Measurements from ENCODE around the gene MAIP1.
"Not testable (repeated sequence)": the region's sequence is repeated elsewhere in the genome, so short reads cannot be mapped to it uniquely, and the experiment has no call there.

The MAIP1 gene

DNA sequence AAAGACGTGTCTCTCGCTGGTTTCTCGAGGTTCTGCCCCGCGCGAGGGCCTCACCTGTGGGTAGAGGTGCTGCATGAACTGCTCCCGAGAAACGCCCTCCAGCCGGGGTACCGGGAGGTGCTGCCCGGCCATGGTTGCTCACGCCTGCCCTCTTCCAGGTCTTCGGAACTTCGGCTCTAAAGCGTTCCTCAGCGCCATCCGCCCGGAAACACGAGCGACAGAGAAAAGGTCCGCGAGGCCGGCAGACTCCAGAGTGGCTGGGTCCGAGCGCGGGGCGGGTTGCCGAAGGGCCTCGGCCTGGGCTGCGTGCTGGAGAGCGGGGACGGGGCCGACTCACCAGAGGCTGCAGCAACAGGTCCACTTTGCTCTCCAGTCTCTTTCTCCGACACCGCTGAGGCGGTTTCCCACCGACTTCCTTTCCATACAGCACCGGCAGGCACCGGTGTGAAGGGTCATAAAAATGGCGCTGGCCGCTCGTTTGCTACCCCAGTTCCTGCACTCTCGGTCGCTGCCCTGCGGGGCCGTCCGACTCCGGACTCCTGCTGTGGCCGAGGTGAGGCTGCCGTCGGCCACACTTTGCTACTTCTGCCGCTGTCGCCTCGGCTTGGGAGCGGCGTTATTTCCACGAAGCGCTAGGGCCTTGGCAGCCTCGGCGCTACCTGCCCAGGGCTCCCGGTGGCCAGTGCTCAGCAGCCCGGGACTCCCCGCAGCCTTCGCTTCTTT lies at the start of gene MAIP1, which contains the start of gene TYW5:
Gene MAIP1 (plus strand): TSS at position 244 of the 723 bp plus-strand sequence. CDS start 217 bp downstream, at position 461.
Gene TYW5 (minus strand): TSS at position 153 of the 723 bp plus-strand sequence. CDS start 21 bp downstream, at position 132.
- DNase-seq (ENCODE audit: low spot score), result peak; percentile 79

- no peak for DNase-seq (ENCODE audit: low spot score)
Measured at GRCh38 chr2:199907008-199907714, 48.2 kb upstream of the MAIP1 start.

GRCh38 chr2:199910338-199911051 lies 44.9 kb upstream of the MAIP1 start:
- no peak for DNase-seq (ENCODE audit: low spot score)

DNA sequence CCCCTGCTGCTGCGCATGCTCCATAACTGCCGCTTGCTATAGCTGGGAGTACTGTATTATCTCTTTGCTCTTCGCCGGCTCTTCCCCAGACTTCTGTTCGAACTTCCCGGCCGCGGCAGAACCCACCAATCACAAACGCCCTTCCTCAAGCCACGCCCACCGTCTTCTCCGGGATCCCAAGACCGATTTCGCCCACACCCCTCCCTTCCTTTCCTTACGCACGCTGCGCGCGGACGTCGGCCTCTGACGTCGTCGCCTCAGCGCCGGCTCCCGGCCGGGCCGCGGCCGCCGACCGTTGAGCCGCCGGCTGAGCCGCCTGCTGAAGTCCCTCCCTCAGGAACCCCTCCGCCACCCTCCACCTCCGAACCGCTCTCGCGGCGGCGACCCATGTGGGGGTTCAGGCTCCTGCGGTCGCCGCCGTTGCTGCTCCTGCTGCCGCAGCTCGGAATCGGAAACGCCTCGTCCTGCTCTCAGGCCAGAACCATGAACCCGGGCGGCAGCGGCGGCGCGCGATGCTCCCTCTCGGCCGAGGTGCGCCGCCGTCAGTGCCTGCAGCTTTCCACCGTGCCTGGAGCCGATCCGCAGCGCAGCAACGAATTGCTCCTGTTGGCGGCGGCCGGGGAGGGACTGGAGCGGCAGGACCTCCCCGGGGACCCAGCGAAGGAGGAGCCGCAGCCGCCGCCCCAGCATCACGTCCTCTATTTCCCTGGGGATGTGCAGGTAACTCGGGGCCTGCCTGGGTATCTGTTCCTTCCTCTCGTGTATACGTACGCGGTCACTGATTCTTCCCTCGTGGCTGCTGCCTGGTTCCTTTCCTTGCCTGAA lies 44.1 kb upstream of the MAIP1 start, which contains the start of gene C2orf69:
Gene C2orf69 (plus strand): TSS at position 242 of the 825 bp plus-strand sequence. CDS start 146 bp downstream, at position 388.
- DNase-seq (ENCODE audit: low spot score), result peak; percentile 97

- DNase-seq (ENCODE audit: low spot score), result no peak
Measured at GRCh38 chr2:199911877-199912161, 43.6 kb upstream of the MAIP1 start.

DNA sequence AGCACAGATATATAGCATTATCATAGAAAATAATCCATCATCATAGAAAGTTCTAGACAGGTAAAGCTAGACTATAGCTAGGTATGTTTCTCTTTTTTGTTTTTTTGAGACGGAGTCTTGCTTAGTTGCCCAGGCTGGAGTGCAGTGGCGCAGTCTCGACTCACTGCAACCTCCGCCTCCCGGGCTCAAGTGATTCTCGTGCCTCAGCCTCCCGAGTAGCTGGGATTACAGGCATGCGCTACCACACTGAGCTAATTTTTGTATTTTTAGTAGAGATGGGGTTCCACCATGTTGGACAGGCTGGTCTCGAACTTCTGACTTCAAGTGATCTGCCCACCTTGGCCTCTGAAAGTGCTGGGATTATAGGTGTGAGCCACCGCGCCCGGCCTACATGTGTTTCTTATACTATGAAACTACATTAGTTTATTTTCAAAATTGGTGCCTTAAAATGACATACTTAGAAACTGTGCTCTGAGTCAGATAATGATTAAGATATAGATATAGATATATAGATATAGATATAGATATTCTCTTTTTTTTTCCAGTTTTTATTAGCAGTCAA lies 42.7 kb upstream of the MAIP1 start:
- DNase-seq (ENCODE audit: low spot score), result not testable (repeated sequence)

GRCh38 chr2:199914372-199914958 lies 40.9 kb upstream of the MAIP1 start:
- no peak for DNase-seq (ENCODE audit: low spot score)

GRCh38 chr2:199916980-199917379 lies 38.4 kb upstream of the MAIP1 start:
- DNase-seq (ENCODE audit: low spot score), result no peak

DNA sequence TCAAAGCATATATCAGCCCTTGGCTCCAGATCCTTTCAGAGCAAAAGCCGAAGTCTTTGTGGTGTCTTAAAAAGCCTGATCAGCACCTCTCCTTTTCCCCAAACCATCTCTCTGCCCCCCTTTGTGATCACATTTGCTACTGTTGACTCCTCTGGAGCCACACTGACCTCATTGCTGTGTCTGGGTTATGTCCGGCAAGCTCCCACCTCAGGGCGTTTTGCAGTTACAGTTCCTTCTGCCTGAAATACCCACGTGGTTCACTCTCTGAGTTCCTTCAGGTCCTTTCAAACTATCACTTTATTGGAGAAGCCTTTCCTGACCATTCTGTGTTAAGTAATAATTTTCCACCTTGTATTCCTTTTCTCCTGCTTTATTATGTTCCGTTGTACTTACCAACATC lies 32.5 kb upstream of the MAIP1 start:
- DNase-seq (ENCODE audit: low spot score), result peak; percentile 48

DNA sequence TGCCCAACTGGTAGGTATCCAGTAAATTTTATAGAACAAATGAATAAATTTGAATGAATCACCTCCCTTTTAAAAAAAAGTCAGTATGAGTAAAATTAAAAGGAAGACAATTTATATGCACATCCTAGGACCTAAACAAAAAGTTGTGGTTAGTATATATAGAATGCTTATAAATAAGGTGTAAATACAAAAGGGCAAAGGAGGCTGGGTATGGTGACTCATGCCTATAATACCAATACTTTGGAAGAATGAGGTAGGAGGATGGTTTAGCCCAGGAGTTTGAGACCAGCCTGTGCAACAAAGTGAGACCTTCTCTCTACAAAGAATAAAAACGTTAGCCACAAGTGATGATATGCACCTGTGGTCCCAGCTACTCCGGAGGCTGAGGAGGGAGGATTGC lies 31.5 kb upstream of the MAIP1 start:
- DNase-seq (ENCODE audit: low spot score), result no peak

GRCh38 chr2:199926806-199927205 lies 28.6 kb upstream of the MAIP1 start:
- DNase-seq (ENCODE audit: low spot score), result no peak

GRCh38 chr2:199928226-199928625 lies 27.2 kb upstream of the MAIP1 start:
- no peak for DNase-seq (ENCODE audit: low spot score)

- no peak for DNase-seq (ENCODE audit: low spot score)
Measured at GRCh38 chr2:199928626-199929025, 26.8 kb upstream of the MAIP1 start.

- DNase-seq (ENCODE audit: low spot score), result no peak
Measured at GRCh38 chr2:199929262-199929661, 26.1 kb upstream of the MAIP1 start.

DNA sequence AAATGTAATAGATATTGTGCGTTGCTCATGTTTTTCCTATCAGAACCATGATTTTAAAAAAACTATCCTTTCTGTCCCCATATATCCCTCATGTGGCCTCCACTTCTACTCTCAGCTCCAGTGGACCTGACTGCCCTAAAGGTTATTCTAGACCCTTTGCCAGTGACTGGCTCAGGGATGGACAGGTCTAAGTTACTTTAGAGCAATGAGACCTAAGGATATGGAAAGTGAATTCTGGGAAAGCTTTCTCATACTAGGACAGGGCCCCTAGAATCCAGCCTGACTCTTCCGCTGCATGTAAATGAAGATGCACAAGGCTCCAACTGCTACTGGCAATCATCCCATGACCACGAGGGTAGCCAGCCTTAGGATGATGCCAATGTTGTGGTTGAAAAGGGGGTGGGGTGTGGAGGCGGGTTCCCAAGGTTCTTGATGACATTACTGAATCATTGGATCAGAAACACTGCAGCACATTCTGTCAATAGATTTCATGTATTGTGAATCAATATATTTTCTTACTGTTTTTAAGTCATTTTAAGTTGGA lies 23.0 kb upstream of the MAIP1 start:
- peak; percentile 97 for DNase-seq (ENCODE audit: low spot score)

GRCh38 chr2:199933466-199933865 lies 21.9 kb upstream of the MAIP1 start:
- DNase-seq (ENCODE audit: low spot score), result peak; percentile 42

DNA sequence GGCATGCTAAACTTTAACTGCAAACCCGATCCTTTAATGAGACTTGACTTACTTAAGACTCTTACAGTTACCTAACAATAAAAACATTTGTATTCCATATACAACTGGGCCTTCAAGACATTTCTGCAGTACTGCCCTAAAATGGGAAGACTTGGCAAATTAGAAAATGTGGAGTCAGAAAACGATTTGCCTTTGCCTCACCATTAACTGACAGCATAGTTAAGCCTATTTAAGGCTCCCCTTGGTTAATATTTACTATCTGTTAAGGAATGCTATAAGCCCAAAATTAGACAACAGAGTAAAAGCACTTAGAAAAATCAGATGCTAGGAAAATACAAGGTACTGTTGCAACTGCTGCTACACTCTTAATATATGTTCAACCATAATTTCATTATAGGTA lies 18.8 kb upstream of the MAIP1 start:
- no peak for DNase-seq (ENCODE audit: low spot score)

DNA sequence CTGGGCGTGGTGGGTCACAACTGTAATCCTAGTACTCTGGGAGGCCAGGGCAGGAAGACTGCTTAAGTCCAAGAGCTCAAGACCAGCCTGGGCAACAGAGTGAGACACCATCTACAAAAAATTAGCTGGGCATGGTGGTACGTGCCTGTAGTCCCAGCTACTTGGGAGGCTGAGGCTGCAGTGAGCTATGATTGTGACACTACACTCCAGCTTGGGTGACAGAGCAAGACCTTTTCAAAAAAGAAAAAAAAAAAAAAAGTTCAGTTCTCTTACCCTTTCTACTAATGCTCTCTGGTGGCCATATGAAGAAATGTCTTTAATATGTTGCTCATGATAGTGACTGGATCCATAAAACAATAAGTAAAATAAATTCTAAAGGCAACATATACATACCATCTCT lies 15.0 kb upstream of the MAIP1 start:
- DNase-seq (ENCODE audit: low spot score), result peak; percentile 63

- no peak for DNase-seq (ENCODE audit: low spot score)
Measured at GRCh38 chr2:199943373-199943772, 12.0 kb upstream of the MAIP1 start.

DNA sequence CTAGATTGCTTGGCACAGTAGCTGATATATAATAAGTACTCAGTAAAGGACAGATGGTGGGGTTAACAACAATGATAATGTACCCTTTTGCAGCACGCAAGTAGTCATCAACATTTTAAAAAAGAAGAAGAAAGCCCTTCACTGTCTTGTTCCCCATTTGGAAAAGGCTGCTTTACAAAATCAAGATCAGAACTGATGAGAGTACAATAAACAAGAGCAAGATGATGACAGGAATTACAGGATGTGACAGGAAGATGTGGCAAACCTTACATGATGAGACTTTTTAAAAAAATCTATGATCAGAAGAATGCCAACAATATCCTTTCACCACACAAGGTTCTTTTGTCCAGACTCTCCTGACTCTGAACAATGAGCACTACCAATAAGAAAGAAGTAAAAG lies 9.2 kb upstream of the MAIP1 start:
- DNase-seq (ENCODE audit: low spot score), result no peak

DNA sequence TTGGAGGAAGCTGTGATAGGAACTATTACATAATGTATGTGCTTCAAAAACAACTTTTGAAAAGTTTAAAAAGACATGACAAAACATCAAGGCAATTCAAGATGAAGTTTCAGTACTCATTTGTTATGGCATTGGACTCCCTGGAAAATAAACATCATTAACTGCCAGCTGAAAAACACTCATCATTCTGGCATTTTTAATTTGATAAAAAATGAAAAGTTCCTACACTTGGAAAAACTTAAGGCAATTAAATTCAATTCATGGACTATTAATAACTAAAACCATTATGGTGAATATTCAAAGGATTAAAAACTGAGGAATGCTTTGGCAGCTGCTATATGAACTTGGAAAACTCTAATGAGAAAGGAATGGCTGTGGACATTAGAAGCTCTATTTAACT lies 8.5 kb upstream of the MAIP1 start:
- no peak for DNase-seq (ENCODE audit: low spot score)
